Mesothelial cell of epicardium (in vitro differentiated cells): Measurements from ENCODE around the gene CSHL1. TPM values are rescaled to one million over a fixed set of nuclear protein-coding genes. Genes with fewer than 3 reads are reported as not detected.
"Not testable (repeated sequence)": the region's sequence is repeated elsewhere in the genome, so short reads cannot be mapped to it uniquely, and the experiment has no call there.

Experiments
- DNase-seq, 2 experiments: peaks; one replicate each; pipeline ENCODE4 v3.0.0; 2021; ENCODE audit warnings: low spot score in 2 of 2; ENCODE audit not compliant: unreplicated experiment in 2 of 2
- H3K27ac Mint-ChIP-seq: 2 replicates; pipeline ENCODE4 v1.8.0; 2021; ENCODE audit warnings: mixed read lengths
- H3K27me3 Mint-ChIP-seq: 2 replicates; pipeline ENCODE4 v1.8.0; 2021; ENCODE audit warnings: low read depth, mixed read lengths
- H3K36me3 Mint-ChIP-seq: 2 replicates; pipeline ENCODE4 v1.8.0; 2021; ENCODE audit warnings: mixed read lengths
- H3K4me1 Mint-ChIP-seq: 2 replicates; pipeline ENCODE4 v1.8.0; 2021; ENCODE audit warnings: mixed read lengths
- H3K4me3 Mint-ChIP-seq: 2 replicates; pipeline ENCODE4 v1.8.0; 2021; ENCODE audit warnings: mild to moderate bottlenecking, moderate library complexity, mixed read lengths
- H3K9me3 Mint-ChIP-seq: 2 replicates; pipeline ENCODE4 v1.8.0; 2021; ENCODE audit warnings: mixed read lengths
- total RNA-seq: library from RNA; stranded (reverse); gene quantifications from 3 replicates; pipeline ENCODE4 v1.2.1, GENCODE V29; 2021
- TF ChIP-seq, protein P1 (sequence below): fragments of 200-600 bp; sonication (generic); IDR thresholded peaks from one replicate; pipeline ENCODE4 v1.5.0; 2021; ENCODE audit warnings: antibody characterized with exemption; ENCODE audit not compliant: unreplicated experiment

CSHL1 gene
- total RNA-seq, 1 donor from 2014 or later, result not detected

DNA sequence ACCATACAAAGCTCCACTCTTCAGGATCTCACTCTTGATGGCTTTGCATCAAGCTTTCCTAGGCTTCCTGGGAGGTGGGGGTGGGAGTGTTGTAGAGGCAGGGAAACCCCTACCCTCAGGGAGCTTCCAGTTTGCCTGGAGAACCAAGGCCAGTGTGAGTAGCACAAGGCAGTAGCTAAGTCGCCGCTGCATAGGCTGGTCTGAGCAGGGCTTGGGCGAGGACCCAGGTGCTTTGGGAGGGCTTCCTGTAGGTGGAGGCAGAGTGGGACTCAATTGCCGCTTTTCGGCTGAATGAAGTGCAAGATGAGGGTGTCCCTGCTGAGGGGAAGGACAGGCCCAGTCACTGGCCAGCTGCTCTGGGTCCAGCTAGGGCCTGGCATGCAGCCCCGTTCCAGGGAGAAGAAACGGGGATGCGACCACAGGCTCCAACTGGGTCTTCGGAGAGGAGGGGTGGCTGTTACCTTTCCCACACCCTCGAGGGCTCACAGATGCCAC is 17.2 kb upstream of the CSHL1 start:
- Mint-ChIP-seq H3K27ac (no peak overlapping the region), H3K9me3 (no peaks in the 10 kb centered on the region), H3K36me3 (no peaks in the 10 kb centered on the region), H3K4me3 (no peak overlapping the region), H3K27me3 (no peaks in the 10 kb centered on the region), H3K4me1 (no peaks in the 10 kb centered on the region)
- TF ChIP-seq, protein P1, sequence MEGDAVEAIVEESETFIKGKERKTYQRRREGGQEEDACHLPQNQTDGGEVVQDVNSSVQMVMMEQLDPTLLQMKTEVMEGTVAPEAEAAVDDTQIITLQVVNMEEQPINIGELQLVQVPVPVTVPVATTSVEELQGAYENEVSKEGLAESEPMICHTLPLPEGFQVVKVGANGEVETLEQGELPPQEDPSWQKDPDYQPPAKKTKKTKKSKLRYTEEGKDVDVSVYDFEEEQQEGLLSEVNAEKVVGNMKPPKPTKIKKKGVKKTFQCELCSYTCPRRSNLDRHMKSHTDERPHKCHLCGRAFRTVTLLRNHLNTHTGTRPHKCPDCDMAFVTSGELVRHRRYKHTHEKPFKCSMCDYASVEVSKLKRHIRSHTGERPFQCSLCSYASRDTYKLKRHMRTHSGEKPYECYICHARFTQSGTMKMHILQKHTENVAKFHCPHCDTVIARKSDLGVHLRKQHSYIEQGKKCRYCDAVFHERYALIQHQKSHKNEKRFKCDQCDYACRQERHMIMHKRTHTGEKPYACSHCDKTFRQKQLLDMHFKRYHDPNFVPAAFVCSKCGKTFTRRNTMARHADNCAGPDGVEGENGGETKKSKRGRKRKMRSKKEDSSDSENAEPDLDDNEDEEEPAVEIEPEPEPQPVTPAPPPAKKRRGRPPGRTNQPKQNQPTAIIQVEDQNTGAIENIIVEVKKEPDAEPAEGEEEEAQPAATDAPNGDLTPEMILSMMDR, result no peak
- DNase-seq, result no peak

DNA sequence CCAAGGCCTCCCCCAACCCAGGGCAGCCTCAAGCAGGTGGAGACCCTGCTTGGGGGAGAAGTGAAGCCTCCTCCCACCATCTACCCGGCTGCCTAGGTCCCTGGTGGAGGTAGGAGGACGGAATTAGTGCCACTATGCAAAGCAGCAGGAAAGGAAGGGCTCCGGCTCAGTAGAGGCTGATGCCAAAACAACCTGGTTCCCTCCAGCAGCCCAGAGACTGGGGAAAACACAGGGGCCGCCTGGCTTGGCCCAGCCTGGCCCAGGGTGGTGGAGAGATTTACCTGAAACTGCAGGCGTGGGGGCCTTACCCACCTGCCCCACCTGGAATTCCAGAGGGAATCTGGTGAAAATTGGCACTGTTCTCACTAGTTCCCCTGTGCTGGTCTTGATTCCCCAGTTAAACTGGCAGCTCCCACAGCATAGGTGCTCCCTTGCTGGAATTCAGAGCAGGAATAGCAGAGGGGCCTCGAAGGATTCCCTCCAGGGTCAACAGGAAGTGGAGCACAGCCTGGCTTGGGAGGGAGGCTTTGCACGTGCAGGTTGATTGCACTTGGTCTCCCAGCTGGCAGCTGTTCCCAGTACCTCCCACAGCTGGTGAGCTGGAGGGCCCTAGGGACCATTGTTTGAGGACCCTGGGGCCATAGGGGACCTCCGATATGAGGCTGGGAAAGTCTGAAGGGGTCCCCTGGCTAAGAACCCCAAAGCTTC is 16.6 kb upstream of the CSHL1 start:
- no peaks in the 10 kb centered on the region for H3K9me3 Mint-ChIP-seq
- no peak overlapping the region for H3K4me3 Mint-ChIP-seq
- no peaks in the 10 kb centered on the region for H3K27me3 Mint-ChIP-seq
- H3K27ac Mint-ChIP-seq, result no peak overlapping the region
- no peaks in the 10 kb centered on the region for H3K36me3 Mint-ChIP-seq
- no peaks in the 10 kb centered on the region for H3K4me1 Mint-ChIP-seq
- TF ChIP-seq, protein P1, result no peak
- no peak for DNase-seq

DNA sequence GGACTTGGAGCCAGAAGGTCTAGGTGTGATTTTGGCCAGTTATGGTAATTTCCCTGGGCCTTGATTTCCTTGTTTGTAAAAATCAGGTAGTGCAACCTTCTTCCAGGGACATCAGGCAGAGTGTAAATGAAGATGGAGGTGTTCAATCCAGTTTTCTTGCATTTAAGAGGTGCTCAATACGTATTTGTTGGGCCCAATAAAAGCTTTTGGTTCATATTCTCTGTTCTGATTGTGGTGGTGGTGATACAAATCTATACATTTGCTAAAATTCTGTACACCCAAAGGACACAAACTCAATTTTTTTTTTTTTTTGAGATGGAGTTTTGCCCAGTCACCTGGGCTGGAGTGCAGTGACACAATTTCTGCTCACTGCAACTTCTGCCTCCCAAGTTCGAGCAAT is 15.1 kb upstream of the CSHL1 start:
- Mint-ChIP-seq H3K27me3 (no peaks in the 10 kb centered on the region), H3K27ac (no peak overlapping the region), H3K4me3 (no peak overlapping the region), H3K4me1 (no peaks in the 10 kb centered on the region), H3K9me3 (no peaks in the 10 kb centered on the region), H3K36me3 (no peaks in the 10 kb centered on the region)
- TF ChIP-seq, protein P1, result no peak
- no peak for DNase-seq

DNA sequence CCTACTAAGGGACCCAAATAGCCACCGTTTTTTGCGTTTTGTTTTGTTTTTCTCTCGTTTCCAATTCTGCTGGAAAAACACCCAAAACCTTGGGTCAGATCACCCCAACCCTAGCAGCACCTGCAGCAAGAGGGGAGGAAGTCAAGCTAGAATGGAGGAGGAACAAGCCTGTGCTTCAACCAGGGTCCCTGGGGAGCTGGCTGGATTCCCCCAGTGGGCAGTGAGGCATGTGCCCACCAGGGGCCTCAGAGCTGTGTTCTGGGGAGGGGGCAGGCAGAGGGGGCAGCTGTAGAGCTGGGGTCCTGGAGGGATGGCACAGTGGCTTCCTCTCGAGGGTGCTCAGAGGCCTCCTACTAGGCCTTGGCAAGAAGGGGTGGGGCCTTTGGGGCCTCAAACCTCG is 14.6 kb upstream of the CSHL1 start:
- TF ChIP-seq, protein P1, result no peak
- Mint-ChIP-seq H3K36me3 (no peaks in the 10 kb centered on the region), H3K27ac (no peak overlapping the region), H3K27me3 (no peaks in the 10 kb centered on the region), H3K9me3 (no peaks in the 10 kb centered on the region), H3K4me1 (no peaks in the 10 kb centered on the region), H3K4me3 (no peak overlapping the region)
- no peak for DNase-seq

DNA sequence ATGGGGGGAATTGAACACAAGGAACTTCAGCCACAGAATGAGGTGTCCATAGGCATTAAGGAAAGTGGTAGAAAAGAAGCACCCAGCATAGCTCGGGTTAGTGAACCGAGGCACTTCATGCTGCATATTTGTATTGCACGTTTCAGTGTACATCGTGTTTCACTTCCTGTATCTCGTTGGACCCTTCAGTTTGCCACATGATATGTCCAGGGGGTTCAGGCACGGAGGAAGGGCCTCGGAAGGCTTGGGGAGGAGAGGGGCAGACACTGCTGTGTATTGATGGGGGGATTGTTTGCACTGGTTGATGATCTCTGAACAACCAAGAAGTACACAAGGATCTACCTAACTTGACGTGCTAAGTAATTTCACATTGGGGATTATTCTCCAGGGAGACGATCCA is 11.3 kb upstream of the CSHL1 start:
- H3K9me3 Mint-ChIP-seq, H3K36me3 Mint-ChIP-seq, H3K27ac Mint-ChIP-seq, H3K4me1 Mint-ChIP-seq, DNase-seq, H3K4me3 Mint-ChIP-seq: not testable (repeated sequence)
- peaks cover 17% of the 10 kb centered on the region for H3K27me3 Mint-ChIP-seq

DNA sequence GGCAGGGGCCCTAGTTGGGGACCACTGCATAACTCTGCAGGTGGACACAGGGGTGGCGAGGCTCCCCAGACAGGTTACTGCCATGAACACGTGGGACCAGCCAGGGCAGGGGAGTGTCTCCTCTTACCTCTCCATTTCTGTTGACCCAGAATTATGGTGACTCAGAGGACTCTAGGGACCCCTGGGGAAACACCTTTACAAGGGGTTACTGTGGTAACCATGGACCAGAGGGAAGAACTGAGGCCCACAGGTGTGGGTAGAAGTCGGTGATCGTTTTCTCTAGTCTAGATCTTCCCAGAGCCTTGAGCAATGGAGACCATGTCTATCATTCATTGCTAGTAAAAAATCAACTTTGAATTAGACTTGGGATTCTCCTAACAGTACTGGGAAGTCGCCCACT is 9.7 kb upstream of the CSHL1 start:
- not testable (repeated sequence) for H3K4me3 Mint-ChIP-seq, H3K27ac Mint-ChIP-seq, H3K4me1 Mint-ChIP-seq, DNase-seq, H3K36me3 Mint-ChIP-seq, H3K9me3 Mint-ChIP-seq
- H3K27me3 Mint-ChIP-seq, result peaks cover 34% of the 10 kb centered on the region

DNA sequence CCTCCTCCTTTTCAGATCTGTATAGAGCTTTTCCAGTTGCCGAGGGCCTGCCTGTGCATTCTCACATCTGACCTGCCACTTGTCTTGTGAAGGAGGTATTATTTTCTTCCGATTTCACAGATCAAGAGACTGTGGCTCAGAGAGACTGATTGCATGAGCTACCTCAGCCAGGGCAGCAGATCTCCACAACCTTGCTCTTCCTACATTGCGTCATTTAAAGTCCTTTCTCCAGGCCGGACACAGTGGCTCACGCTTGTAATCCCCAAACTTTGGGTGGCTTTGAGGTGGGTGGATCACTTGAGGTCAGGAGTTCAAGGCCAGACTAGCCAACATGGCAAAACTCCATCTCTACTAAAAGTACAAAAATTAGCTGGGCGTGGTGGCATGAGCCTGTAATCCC is 9.0 kb upstream of the CSHL1 start:
- not testable (repeated sequence) for DNase-seq, H3K27ac Mint-ChIP-seq, H3K9me3 Mint-ChIP-seq, H3K4me1 Mint-ChIP-seq, H3K36me3 Mint-ChIP-seq, H3K4me3 Mint-ChIP-seq
- H3K27me3 Mint-ChIP-seq, result peaks cover 39% of the 10 kb centered on the region
